Neural progenitor cell (in vitro differentiated cells): ENCODE measurements around the gene ZCCHC14. TPM values are rescaled to one million over a fixed set of nuclear protein-coding genes. Genes with fewer than 3 reads are reported as not detected.
A peak's percentile ranks its signal among the peaks of the same experiment; 100 is the strongest.

Source experiments
- DNase-seq: peaks from one replicate; pipeline ENCODE4 v3.0.0-alpha.2; 2016; ENCODE audit warnings: low spot score
- H2AFZ ChIP-seq: fragments of 200-600 bp; sonication (generic); replicated peaks from 2 replicates; pipeline ENCODE4 v1.6.1; 2016; ENCODE audit warnings: antibody characterized with exemption
- H3F3A ChIP-seq: fragments of 200-600 bp; sonication (generic); 2 replicates; pipeline ENCODE4 v1.6.1; 2016; ENCODE audit warnings: antibody characterized with exemption, low read depth
- H3K27ac ChIP-seq: fragments of 200-600 bp; sonication (generic); 2 replicates; pipeline ENCODE4 v1.5.1; 2016; ENCODE audit warnings: mild to moderate bottlenecking
- H3K27me3 ChIP-seq: fragments of 200-600 bp; sonication (generic); 2 replicates; pipeline ENCODE4 v1.6.1; 2016; ENCODE audit warnings: mild to moderate bottlenecking, moderate library complexity
- H3K36me3 ChIP-seq: fragments of 200-600 bp; sonication (generic); 2 replicates; pipeline ENCODE4 v1.5.1; 2016
- H3K4me1 ChIP-seq: fragments of 200-600 bp; sonication (generic); 2 replicates; pipeline ENCODE4 v1.6.1; 2016; ENCODE audit warnings: mixed run types
- H3K4me2 ChIP-seq: fragments of 200-600 bp; sonication (generic); 2 replicates; pipeline ENCODE4 v1.6.1; 2016
- H3K4me3 ChIP-seq: fragments of 200-600 bp; sonication (generic); 2 replicates; pipeline ENCODE4 v1.5.1; 2016
- H3K79me2 ChIP-seq: fragments of 200-600 bp; sonication (generic); 2 replicates; pipeline ENCODE4 v1.6.1; 2016; ENCODE audit warnings: low read depth
- H3K9ac ChIP-seq: fragments of 200-600 bp; sonication (generic); 2 replicates; pipeline ENCODE4 v1.6.1; 2016
- H3K9me3 ChIP-seq: fragments of 200-600 bp; sonication (generic); 2 replicates; pipeline ENCODE4 v1.5.1; 2016; ENCODE audit warnings: low read depth
- H4K20me1 ChIP-seq: fragments of 200-600 bp; sonication (generic); 2 replicates; pipeline ENCODE4 v1.6.1; 2016; ENCODE audit warnings: low read depth
- H3K27ac Mint-ChIP-seq: 3 replicates; pipeline ENCODE4 v1.8.0; 2021; ENCODE audit warnings: mixed read lengths
- H3K27me3 Mint-ChIP-seq: 2 replicates; pipeline ENCODE4 v1.8.0; 2022; ENCODE audit warnings: low read depth, mild to moderate bottlenecking, inconsistent platforms, moderate library complexity, mixed read lengths; ENCODE audit not compliant: insufficient read depth
- H3K36me3 Mint-ChIP-seq: 3 replicates; pipeline ENCODE4 v1.8.0; 2021; ENCODE audit warnings: mixed read lengths
- H3K4me1 Mint-ChIP-seq: 3 replicates; pipeline ENCODE4 v1.8.0; 2021; ENCODE audit warnings: mixed read lengths
- H3K4me3 Mint-ChIP-seq: 3 replicates; pipeline ENCODE4 v1.8.0; 2021; ENCODE audit warnings: mild to moderate bottlenecking, moderate library complexity, mixed read lengths
- H3K9me3 Mint-ChIP-seq: 3 replicates; pipeline ENCODE4 v1.8.0; 2020; ENCODE audit warnings: mixed read lengths
- EZH2 ChIP-seq: fragments of 200-600 bp; sonication (generic); IDR thresholded peaks from 2 replicates; pipeline ENCODE4 v1.6.1; 2017; ENCODE audit warnings: antibody characterized with exemption, mild to moderate bottlenecking, moderate library complexity
- EZH2phosphoT487 ChIP-seq: fragments of 200-600 bp; sonication (generic); IDR thresholded peaks from 2 replicates; pipeline ENCODE4 v1.6.1; 2017; ENCODE audit warnings: antibody characterized with exemption
- total RNA-seq: library from RNA; depleted of rRNA; stranded (reverse); fragments of >200 nt; gene quantifications from 2 replicates; pipeline ENCODE4 v1.2.3, GENCODE V29; 2015; ENCODE audit warnings: low replicate concordance
- TF ChIP-seq, protein P1 (sequence below): fragments of 200-600 bp; sonication (generic); IDR thresholded peaks from 2 replicates; pipeline ENCODE4 v1.5.1; 2017; ENCODE audit warnings: antibody characterized with exemption, mild to moderate bottlenecking

ZCCHC14 gene
- total RNA-seq, 1 donor from 2014 or later, result 10.3 TPM

DNA sequence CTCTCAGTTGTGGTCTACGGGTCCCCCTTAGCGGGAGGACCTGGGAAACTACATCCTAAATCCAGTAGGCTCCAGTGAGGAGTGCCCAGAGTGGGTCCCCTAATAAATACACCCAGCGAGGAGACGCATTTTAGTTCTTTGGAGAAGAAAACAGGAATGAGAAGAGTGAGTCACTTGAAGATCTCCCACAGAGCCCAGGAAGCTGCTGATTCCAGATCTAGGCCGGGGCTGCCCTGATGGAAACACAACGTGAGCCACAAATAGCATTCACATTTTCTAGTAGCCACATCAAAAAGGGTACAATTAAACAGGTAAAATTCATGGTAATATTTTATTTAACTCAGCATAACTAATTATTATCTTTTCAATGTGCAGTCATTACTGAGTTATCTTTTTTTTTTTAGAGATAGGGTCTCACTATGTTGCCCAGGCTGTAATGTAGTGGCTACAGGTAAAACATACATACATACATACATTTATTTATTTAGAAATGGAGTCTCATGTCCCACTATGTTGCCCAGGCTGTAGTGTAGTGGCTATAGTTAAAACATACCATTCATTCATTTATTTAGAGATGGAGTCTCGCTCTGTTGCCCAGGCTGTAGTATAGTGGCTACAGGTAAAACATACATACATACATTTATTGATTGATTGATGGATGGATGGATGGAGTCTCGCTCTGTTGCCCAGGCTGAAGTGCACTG is 130.8 kb downstream of the ZCCHC14 start:
- no peaks in the 10 kb centered on the region for H3K9me3 Mint-ChIP-seq
- H3K27me3 Mint-ChIP-seq, result peaks cover 4% of the 10 kb centered on the region
- peaks cover under 1% of the 10 kb centered on the region for H3K79me2 ChIP-seq
- peaks cover 11% of the 10 kb centered on the region for H3K4me1 Mint-ChIP-seq
- TF ChIP-seq, protein P1, sequence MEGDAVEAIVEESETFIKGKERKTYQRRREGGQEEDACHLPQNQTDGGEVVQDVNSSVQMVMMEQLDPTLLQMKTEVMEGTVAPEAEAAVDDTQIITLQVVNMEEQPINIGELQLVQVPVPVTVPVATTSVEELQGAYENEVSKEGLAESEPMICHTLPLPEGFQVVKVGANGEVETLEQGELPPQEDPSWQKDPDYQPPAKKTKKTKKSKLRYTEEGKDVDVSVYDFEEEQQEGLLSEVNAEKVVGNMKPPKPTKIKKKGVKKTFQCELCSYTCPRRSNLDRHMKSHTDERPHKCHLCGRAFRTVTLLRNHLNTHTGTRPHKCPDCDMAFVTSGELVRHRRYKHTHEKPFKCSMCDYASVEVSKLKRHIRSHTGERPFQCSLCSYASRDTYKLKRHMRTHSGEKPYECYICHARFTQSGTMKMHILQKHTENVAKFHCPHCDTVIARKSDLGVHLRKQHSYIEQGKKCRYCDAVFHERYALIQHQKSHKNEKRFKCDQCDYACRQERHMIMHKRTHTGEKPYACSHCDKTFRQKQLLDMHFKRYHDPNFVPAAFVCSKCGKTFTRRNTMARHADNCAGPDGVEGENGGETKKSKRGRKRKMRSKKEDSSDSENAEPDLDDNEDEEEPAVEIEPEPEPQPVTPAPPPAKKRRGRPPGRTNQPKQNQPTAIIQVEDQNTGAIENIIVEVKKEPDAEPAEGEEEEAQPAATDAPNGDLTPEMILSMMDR, result no peak
- TF ChIP-seq EZH2phosphoT487, result no peak
- no peak for DNase-seq
- no peak overlapping the region for H3K9ac ChIP-seq
- no peak overlapping the region for H3K4me3 Mint-ChIP-seq
- H3K27me3 ChIP-seq, result no peaks in the 10 kb centered on the region
- no peak overlapping the region for H3K27ac ChIP-seq
- no peaks in the 10 kb centered on the region for H3K4me1 ChIP-seq
- H3K4me2 ChIP-seq, result no peak overlapping the region
- H3F3A ChIP-seq, result no peaks in the 10 kb centered on the region
- no peak overlapping the region for H3K27ac Mint-ChIP-seq
- H3K9me3 ChIP-seq, result no peaks in the 10 kb centered on the region
- H3K36me3 Mint-ChIP-seq, result peaks cover 27% of the 10 kb centered on the region
- H2AFZ ChIP-seq, result no peak overlapping the region
- H3K4me3 ChIP-seq, result no peak overlapping the region
- H4K20me1 ChIP-seq, result peaks cover 9% of the 10 kb centered on the region
- H3K36me3 ChIP-seq, result no peaks in the 10 kb centered on the region

DNA sequence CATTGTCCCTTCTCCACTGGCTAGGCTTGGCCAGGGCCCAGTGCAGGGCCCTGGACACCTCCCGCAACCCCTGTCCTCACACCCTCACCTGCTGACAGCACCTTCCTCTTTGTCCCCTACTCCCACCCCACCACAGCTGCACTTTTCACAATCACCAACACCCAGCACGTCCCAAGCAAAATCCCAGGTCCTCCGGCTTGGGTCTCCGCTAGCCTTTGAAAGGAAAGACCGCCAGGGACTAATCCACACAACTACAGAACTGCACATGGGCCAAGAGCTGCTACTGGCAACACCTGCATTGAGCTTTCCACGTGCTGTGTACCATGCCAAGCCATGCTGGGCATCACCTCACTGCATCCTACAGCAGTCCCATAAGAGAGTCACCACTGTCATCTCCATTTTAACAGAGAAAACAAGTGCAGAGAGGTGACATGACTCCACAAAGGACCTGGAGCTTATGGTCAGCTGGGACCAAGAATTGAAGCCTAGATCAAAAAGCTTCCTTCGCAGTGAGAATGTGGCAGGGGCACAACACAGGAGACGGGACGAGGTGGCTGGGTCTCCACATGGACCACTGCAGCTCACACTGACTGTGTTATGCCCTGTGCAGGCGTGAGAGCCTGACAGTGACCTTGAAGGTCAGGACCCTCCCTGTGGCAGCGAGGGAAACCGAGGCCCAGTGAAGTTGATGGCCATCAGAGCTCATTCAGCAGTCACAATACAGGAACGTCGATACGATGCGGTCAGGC is 131.8 kb downstream of the ZCCHC14 start:
- Histone ChIP-seq H3F3A (no peaks in the 10 kb centered on the region), H3K4me1 (no peaks in the 10 kb centered on the region), H3K36me3 (no peaks in the 10 kb centered on the region), H4K20me1 (peaks cover 3% of the 10 kb centered on the region), H3K4me3 (no peak overlapping the region), H3K79me2 (no peaks in the 10 kb centered on the region), H3K4me2 (no peak overlapping the region), H3K9ac (no peak overlapping the region), H3K9me3 (no peaks in the 10 kb centered on the region), H2AFZ (no peak overlapping the region), H3K27ac (no peak overlapping the region), H3K27me3 (no peaks in the 10 kb centered on the region)
- Mint-ChIP-seq H3K36me3 (peaks cover 27% of the 10 kb centered on the region), H3K4me1 (peaks cover 17% of the 10 kb centered on the region), H3K27me3 (peaks cover 4% of the 10 kb centered on the region), H3K4me3 (no peak overlapping the region), H3K9me3 (no peaks in the 10 kb centered on the region), H3K27ac (no peak overlapping the region)
- TF ChIP-seq EZH2 (no peak), EZH2phosphoT487 (no peak)
- TF ChIP-seq, protein P1, result no peak
- DNase-seq, result peak; percentile 0

DNA sequence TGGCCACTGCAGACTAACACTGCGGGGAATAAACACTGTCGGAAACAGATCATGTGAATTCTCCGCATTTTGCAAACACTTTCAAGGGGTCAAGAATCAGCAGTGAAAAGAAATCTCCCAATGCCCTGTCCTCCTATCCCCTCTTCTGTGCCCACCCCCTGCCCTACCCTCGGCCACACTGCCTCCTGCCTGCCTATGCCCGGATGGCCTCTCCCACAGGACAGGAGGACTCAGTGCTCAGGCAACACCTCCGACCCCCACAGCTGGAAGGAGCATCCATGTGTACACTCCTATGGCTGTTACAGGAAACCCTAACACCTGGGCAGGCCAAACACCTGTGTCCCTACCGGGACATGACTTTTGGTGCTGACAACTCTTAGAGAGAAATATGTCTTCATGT is 133.7 kb downstream of the ZCCHC14 start:
- H3K9ac ChIP-seq, result no peak overlapping the region
- TF ChIP-seq EZH2 (no peak), EZH2phosphoT487 (no peak)
- TF ChIP-seq, protein P1, result no peak
- no peak overlapping the region for H3K4me2 ChIP-seq
- H3K9me3 ChIP-seq, result no peaks in the 10 kb centered on the region
- no peaks in the 10 kb centered on the region for H3K79me2 ChIP-seq
- H3F3A ChIP-seq, result no peaks in the 10 kb centered on the region
- DNase-seq, result no peak
- Mint-ChIP-seq H3K4me3 (no peak overlapping the region), H3K36me3 (peaks cover 27% of the 10 kb centered on the region), H3K27ac (peak overlapping the region; percentile 93), H3K27me3 (peaks cover 2% of the 10 kb centered on the region), H3K9me3 (no peaks in the 10 kb centered on the region), H3K4me1 (peaks cover 22% of the 10 kb centered on the region)
- H3K27me3 ChIP-seq, result no peaks in the 10 kb centered on the region
- no peak overlapping the region for H3K27ac ChIP-seq
- H2AFZ ChIP-seq, result no peak overlapping the region
- no peaks in the 10 kb centered on the region for H4K20me1 ChIP-seq
- no peaks in the 10 kb centered on the region for H3K36me3 ChIP-seq
- no peak overlapping the region for H3K4me3 ChIP-seq
- H3K4me1 ChIP-seq, result no peaks in the 10 kb centered on the region
